OCI-LY3 (cell line): ENCODE data around the gene FAM83G.

ENCODE experiments used
- H2AFZ ChIP-seq: fragments of 200-600, 300-600 bp; shearing (Covaris generic); 2 replicates; pipeline ENCODE4 v1.6.0; 2014; ENCODE audit warnings: antibody characterized with exemption, low read depth, low read length
- H3K27ac ChIP-seq: fragments of 200-600, 300-600 bp; sonication (generic); 2 replicates; pipeline ENCODE4 v1.5.1; 2014; ENCODE audit warnings: mild to moderate bottlenecking, low read length, moderate library complexity, mixed read lengths
- H3K27me3 ChIP-seq: fragments of 200-600, 300-600 bp; sonication (generic); 2 replicates; pipeline ENCODE4 v1.6.1; 2014; ENCODE audit warnings: low read depth, low read length, mixed read lengths
- H3K36me3 ChIP-seq: fragments of 200-600, 300-600 bp; sonication (generic); replicated peaks from 2 replicates; pipeline ENCODE3; 2014; ENCODE audit warnings: low read depth, low read length, mixed read lengths
- H3K4me1 ChIP-seq: fragments of 300-600, 200-600 bp; sonication (generic); 2 replicates; pipeline ENCODE4 v1.6.1; 2014; ENCODE audit warnings: low read length, mixed read lengths
- H3K4me2 ChIP-seq: fragments of 200-600, 300-600 bp; sonication (generic); 2 replicates; pipeline ENCODE4 v1.6.1; 2014; ENCODE audit warnings: low read length, mixed read lengths
- H3K4me3 ChIP-seq: fragments of 300-600, 200-600 bp; sonication (generic); 2 replicates; pipeline ENCODE4 v1.5.1; 2014; ENCODE audit warnings: antibody characterized with exemption, mild to moderate bottlenecking, low read length, moderate library complexity
- H3K79me2 ChIP-seq: fragments of 300-600, 200-600 bp; shearing (Covaris generic); 2 replicates; pipeline ENCODE4 v1.6.1; 2014; ENCODE audit warnings: mild to moderate bottlenecking, low read length, mixed read lengths
- H3K9ac ChIP-seq: fragments of 300-600, 200-600 bp; shearing (Covaris generic); 2 replicates; pipeline ENCODE4 v1.6.0; 2014; ENCODE audit warnings: mild to moderate bottlenecking, low read length, moderate library complexity
- H3K9me3 ChIP-seq: fragments of 200-600, 300-600 bp; shearing (Covaris generic); 2 replicates; pipeline ENCODE4 v1.6.1; 2014; ENCODE audit warnings: low read length, mixed read lengths; ENCODE audit not compliant: insufficient read depth
- H4K20me1 ChIP-seq: fragments of 200-600, 300-600 bp; sonication (generic); 2 replicates; pipeline ENCODE4 v1.6.1; 2016; ENCODE audit warnings: low read length, mixed read lengths; ENCODE audit not compliant: insufficient read depth
- CTCF ChIP-seq: fragments of 200-600, 300-600 bp; sonication (generic); IDR thresholded peaks from 2 replicates; pipeline ENCODE4 v1.5.1; 2014; ENCODE audit warnings: antibody characterized with exemption, low read length, low read depth
- EZH2phosphoT487 ChIP-seq: fragments of 200-600 bp; shearing (Covaris generic); IDR thresholded peaks from 2 replicates; pipeline ENCODE4 v1.6.1; 2018; ENCODE audit warnings: antibody characterized with exemption, mixed run types, low read depth

The FAM83G gene

GRCh38 chr17:19005137-19005773, 691 bp upstream of the FAM83G start:
- Histone ChIP-seq H2AFZ (no peak overlapping the region), H3K27ac (peak overlapping the region; percentile 56), H3K4me3 (peak overlapping the region; percentile 87)

GRCh38 chr17:19003543-19004420, 782 bp downstream of the FAM83G start:
- peak overlapping the region; percentile 19; the same call in 1 of the 2 replicates for H3K27ac ChIP-seq
- no peaks in the 10 kb centered on the region for H3K4me1 ChIP-seq
- H3K27me3 ChIP-seq = no peaks in the 10 kb centered on the region
- H3K4me2 ChIP-seq = peak overlapping the region; percentile 41
- TF ChIP-seq EZH2phosphoT487 = no peak
- TF ChIP-seq CTCF = no peak
- no peaks in the 10 kb centered on the region for H3K9me3 ChIP-seq
- no peaks in the 10 kb centered on the region for H3K79me2 ChIP-seq
- H2AFZ ChIP-seq = no peak overlapping the region
- H4K20me1 ChIP-seq = no peaks in the 10 kb centered on the region
- H3K4me3 ChIP-seq = peak overlapping the region; percentile 87
- H3K36me3 ChIP-seq = no peaks in the 10 kb centered on the region
- peak overlapping the region; percentile 78 for H3K9ac ChIP-seq

More at GRCh38 chr17:19005137-19005773, 691 bp upstream of the FAM83G start:
- no peak for TF ChIP-seq CTCF
- no peak for TF ChIP-seq EZH2phosphoT487
- Histone ChIP-seq H4K20me1 (no peaks in the 10 kb centered on the region), H3K36me3 (no peaks in the 10 kb centered on the region), H3K27me3 (no peaks in the 10 kb centered on the region), H3K4me1 (no peaks in the 10 kb centered on the region), H3K79me2 (no peaks in the 10 kb centered on the region), H3K4me2 (peak overlapping the region; percentile 83), H3K9me3 (no peaks in the 10 kb centered on the region), H3K9ac (peak overlapping the region; percentile 81)

GRCh38 chr17:19002805-19003542, 1.6 kb downstream of the FAM83G start:
- Histone ChIP-seq H3K9ac (no peak overlapping the region), H2AFZ (no peak overlapping the region), H3K9me3 (no peaks in the 10 kb centered on the region), H3K4me3 (no peak overlapping the region), H3K27me3 (no peaks in the 10 kb centered on the region), H3K36me3 (no peaks in the 10 kb centered on the region), H3K4me1 (no peaks in the 10 kb centered on the region), H3K27ac (no peak overlapping the region), H4K20me1 (no peaks in the 10 kb centered on the region), H3K4me2 (no peak overlapping the region), H3K79me2 (no peaks in the 10 kb centered on the region)
- TF ChIP-seq EZH2phosphoT487 = no peak
- TF ChIP-seq CTCF = no peak
